Stimulated activated CD4-positive, alpha-beta T cell treated with anti-CD3 and anti-CD28 coated beads, Interleukin-2, amount 100 ng/mL, for 24 hours (primary cell): Measurements from ENCODE around the gene ANKRD2.
"Not testable (repeated sequence)": the region's sequence is repeated elsewhere in the genome, so short reads cannot be mapped to it uniquely, and the experiment has no call there.

Experiments
- DNase-seq, 2 donors: peaks; one replicate each; pipeline ENCODE4 v3.0.0-alpha.2; 2020

Gene ANKRD2

GRCh38 chr10:97546456-97547270 lies 25.9 kb upstream of the ANKRD2 start:
- no peak for DNase-seq

DNA sequence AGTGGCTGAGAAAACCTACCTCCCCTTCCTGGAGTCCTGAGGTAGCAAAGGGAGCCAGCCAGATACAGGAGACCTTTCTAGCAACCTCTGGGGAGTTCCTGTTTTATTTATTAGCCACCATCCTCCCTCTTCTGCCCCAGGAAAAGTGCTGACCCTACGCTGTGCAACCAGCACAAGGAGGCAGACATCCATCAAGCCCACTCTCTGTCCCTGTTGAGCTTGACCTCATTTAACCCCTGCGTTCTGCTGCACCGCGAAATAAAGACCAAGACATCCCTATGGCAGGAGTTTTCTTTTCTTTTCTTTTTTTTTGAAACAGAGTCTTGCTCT lies 25.3 kb upstream of the ANKRD2 start:
- DNase-seq = no peak

- no peak for DNase-seq
Observed at GRCh38 chr10:97547962-97548361, 24.6 kb upstream of the ANKRD2 start.

GRCh38 chr10:97548828-97549455 lies 23.6 kb upstream of the ANKRD2 start:
- DNase-seq = no peak

DNA sequence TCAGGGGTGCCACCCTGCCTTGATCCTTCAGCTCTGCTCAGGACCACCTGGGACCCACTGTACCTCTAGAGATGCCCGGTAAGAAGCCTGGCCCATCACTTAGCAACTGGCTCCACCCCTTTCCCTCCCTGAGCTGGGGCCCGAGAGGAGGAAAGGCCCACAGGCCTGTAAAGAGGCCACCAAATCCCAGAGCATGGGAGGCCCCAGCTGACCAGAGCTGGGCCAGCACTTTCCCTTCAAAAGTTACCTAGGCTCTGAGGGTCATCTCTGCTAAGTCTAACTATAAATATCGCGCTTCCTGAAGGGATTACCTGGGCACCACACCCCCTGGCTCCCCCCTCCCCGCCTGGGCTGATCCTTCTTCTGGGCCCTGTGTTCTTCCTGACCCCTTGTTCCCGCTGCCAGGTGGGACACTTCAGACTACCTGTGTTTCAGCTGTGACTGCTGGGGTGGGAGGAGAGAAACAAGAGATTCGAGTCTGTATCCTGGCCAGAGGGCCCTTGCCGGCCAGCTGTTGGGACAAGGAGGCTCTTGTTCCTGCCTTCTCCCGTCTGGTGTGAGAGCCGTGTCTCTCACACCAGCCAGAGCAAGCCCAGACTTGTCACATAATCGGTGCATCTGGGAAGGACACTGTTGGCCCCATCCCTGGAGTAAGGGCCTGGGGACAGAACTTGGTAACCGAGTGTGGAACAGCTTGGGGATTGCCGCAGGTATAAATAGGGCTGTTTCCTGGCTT lies 22.8 kb upstream of the ANKRD2 start:
- DNase-seq = no peak

DNA sequence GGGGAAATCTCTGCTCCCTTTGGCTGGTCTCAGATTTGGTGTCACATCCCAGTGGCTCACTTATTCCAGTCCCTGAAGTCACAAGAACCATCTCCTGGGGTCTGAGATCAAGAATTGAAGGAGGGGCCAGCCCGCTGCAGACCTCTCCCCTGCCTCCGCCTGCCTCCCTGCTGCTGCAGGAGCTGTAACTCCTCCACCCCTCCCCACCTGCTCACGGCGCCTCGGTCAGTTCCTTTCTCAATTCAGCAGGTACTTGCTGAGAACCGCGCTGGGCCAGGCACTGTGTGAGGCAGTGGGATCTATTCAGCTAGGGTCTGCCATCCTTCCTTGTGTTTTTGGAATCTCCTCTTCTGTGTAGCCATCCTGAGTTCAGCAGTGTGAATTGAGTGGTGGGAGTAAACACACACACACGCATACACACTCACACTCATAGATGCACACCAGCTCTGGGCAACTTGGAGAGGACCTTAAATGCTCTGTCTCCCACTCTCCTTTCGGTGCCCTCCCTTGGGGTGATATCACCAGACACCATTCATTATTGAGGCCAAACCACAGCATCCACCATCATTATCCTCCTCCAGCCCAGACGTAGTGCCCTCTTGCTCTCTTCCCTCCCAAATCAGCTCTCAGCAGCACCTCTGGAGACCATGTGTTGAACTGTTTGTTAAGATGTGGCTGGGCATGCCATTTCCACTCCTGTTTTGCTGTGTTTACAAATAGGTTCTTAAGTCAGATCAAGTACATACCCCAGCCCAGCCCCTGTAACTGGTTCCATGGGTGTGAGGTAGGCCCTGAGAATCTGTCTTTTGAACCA lies 22.0 kb upstream of the ANKRD2 start:
- no peak for DNase-seq

DNA sequence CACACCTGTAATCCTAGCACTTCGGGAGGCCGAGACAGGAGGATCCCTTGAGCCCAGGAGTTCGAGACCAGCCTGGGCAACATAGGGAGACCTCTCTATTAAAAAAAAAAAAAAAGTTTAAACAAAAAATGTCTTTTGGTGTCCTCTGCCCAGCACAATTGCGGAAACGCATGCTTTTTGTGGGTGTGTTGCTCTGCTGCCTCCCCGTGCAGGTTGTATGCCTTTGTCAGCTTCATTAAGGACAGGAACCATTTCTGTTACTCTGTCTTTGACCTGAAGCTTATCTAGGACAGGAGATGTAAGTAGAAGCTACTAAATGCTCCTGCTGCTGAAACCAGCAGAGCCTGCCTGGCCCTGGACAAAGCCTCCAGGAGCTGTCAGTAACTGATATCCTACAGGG lies 21.3 kb upstream of the ANKRD2 start:
- DNase-seq = no peak

DNA sequence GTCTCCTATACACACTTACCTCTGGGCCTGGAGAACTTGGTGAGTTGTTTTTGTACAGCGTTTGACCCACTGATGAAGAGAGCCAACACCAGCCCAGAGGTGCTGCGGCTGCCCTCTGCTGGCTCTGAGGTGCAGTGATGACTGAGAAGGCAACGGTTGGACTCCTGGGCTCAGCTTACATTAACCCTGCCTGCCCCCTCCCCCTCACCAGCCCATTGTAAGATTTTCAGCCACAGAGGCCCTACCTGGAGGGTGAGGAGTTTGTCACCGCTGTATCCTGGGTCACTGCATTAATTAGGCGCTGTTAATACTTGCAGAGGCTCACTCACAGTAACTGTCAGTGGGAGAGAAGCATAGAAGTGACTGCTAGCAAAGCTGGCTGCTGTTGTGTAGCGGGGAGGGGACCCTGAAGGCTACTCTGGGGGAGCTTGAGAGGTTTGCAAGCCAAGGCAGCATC lies 19.0 kb upstream of the ANKRD2 start:
- DNase-seq = peak; percentile 69 to 72

GRCh38 chr10:97554336-97554735 lies 18.2 kb upstream of the ANKRD2 start:
- DNase-seq = not testable (repeated sequence)

- DNase-seq = not testable (repeated sequence)
Observed at GRCh38 chr10:97555541-97555940, 17.0 kb upstream of the ANKRD2 start.

DNA sequence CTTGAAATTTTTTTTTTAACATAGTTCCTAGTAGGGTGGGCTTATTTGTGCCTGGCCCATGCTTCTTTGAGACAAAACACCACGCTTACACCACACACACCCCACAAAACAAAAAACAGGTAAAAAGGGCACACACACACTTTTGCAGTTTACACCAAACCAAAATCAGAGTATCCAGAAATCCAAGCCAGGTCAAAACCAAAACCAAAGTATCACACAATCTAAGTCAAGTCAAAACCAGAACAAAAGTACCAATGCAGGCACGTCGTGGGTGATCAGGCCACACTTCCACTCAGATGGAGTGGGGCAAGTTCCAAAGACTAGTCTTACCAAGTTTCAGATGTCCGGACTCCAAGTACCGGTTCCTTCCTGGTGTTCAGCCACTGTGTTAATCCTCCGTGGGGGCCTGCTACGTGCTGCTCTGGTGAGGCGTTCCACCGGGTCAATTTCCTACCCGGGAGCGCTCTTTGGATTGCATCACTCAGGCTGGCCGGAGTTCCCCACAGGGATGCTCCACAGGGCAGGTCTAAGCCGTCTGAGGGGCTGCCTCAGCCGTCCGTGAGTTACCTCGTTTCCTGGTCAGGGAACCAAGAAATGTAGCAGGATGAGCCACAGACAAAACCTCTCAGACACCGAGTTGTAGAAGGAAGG lies 11.7 kb upstream of the ANKRD2 start:
- not testable (repeated sequence) for DNase-seq

DNA sequence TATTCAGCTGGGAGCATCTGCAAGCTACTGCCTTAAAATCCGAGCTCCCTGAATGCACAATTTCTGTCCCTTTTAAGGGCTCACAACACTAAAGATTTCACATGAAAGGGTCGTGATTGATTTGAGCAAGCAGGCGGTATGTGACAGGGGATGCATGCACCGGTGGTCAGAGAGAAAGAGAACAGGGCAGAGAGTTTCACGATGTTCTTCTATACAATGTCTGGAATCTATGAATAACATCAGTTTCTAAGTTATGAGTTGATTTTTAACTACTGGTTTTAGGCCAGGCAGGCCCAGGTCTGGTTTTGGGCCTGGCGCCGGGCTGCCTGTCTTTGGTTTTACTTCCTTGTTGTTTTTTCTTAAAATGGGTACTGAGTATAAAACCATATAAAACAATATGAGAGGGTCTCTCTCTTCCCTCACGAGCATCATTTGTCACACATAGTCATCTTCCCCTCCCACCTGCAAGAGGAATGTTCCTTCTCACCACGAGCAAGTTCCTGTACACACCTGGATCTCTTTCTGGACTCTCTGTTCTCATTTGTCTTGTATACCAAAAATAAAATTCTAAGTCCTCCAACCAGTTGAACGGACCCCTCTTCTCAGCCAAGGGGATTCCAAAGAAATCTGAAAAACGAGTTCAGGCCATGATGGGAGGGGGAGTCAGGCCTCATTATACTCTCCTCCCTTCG lies 11.0 kb upstream of the ANKRD2 start:
- DNase-seq = not testable (repeated sequence)

DNA sequence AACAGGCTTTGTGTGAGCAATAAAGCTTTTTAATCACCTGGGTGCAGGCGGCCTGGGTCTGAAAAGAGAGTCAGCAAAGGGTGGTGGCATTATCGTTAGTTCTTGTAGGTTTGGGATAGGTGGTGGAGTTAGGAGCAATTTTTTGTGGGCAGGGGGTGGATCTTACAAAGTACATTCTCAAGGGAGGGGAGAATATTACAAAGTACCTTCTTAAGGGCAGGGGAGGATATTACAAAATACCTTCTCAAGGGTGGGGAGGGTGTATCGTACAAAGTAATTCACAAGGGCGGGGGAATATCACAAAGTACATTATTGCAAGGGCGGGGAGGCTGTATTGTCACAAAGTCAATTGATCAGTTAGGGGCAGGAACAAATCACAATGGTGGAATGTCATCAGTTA lies 10.2 kb upstream of the ANKRD2 start:
- DNase-seq = not testable (repeated sequence)

GRCh38 chr10:97563337-97563736 lies 9.2 kb upstream of the ANKRD2 start:
- DNase-seq = no peak

- DNase-seq = no peak
Observed at GRCh38 chr10:97564776-97565175, 7.8 kb upstream of the ANKRD2 start.

DNA sequence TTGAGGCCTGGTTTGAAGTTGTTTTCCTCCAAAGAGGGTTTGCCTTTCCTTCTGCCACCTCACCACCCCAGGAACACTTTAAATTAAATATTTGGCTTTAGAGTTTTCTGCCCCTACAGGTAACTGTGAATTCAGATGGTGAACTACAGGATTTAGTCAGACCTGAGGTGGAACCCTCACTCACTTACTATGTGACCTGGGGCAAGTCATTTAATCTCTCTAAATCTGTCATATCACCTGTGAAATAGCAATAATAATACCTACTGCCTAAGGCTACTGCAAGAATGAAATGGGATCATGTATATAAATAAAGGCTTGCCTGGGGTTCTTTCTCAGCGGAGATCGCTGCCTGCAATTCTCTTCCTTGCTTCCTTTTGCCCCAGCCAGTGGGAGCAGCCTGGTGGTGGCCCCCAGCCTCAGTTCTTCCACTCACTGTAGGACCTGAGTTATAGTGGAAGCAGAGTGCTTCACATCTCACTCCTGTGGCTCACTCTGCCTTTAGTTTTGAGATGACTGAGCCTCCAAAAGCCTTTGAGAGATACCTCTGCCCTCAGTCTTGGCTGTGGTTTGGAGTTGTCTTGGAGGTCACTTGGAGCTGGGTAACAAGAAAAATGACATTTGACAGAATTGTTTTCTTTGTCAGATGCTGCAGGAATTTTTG lies 6.1 kb upstream of the ANKRD2 start:
- DNase-seq = no peak

DNA sequence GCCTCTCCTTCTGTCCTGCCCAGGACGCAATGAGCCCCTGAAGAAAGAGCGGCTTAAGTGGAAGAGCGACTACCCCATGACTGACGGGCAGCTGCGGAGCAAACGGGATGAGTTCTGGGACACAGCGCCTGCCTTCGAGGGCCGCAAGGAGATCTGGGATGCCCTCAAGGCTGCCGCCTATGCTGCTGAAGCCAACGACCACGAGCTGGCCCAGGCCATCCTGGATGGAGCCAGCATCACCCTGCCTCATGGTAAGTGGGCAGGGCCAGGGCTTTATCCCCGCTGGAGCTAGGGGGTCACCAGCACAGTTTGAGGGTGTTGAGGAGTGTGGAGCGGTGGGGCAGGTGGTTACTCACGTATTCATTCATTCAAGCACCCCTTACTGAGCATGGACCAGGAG lies 4.7 kb upstream of the ANKRD2 start:
- DNase-seq = no peak

- no peak for DNase-seq
Observed at GRCh38 chr10:97570146-97570788, 2.3 kb upstream of the ANKRD2 start.

- DNase-seq = no peak
Observed at GRCh38 chr10:97570789-97571471, 1.6 kb upstream of the ANKRD2 start.

GRCh38 chr10:97571622-97572021 lies 957 bp upstream of the ANKRD2 start:
- DNase-seq = no peak
